PC-3 (cell line): Measurements from ENCODE around the gene WDR45. TPM values are rescaled to one million over a fixed set of nuclear protein-coding genes. Genes with fewer than 3 reads are reported as not detected.

ENCODE experiments used
- ATAC-seq: fragments of 200-7000 bp; cut with Tn5 transposase; 2 replicates; pipeline ENCODE4 v1.9.1; 2020; ENCODE audit warnings: mild to moderate bottlenecking, moderate library complexity
- BruUV-seq: library from RNA; stranded (reverse); fragments of 400-500 nt; replicated peaks from 2 replicates; lab custom pipeline; 2021; lab: Mats Ljungman, UMichigan
- CTCF ChIA-PET: fragments of 300-600 bp; sonication (Branson Sonifier 250); formaldehyde crosslinking; loops from one replicate; lab custom pipeline; 2022; ENCODE audit warnings: antibody characterized with exemption; lab: Charles Lee
- POLR2A ChIA-PET: fragments of 300-600 bp; sonication (Branson Sonifier 250); formaldehyde crosslinking; loops from one replicate; lab custom pipeline; 2022; ENCODE audit warnings: antibody characterized with exemption; ENCODE audit not compliant: unreplicated experiment; lab: Charles Lee
- DNase-seq: peaks from one replicate; pipeline ENCODE4 v3.0.0-alpha.2; 2015
- H2AFZ ChIP-seq: fragments of 300-600 bp; sonication (generic); 2 replicates; pipeline ENCODE4 v1.6.0; 2016; ENCODE audit warnings: antibody characterized with exemption, low read length
- H3F3A ChIP-seq: fragments of 300-600 bp; sonication (generic); one replicate; pipeline ENCODE4 v1.6.0; 2017; ENCODE audit warnings: antibody characterized with exemption, low read length, control low read depth, mild to moderate bottlenecking; ENCODE audit not compliant: unreplicated experiment
- H3K27ac ChIP-seq: fragments of 300-600 bp; sonication (generic); 2 replicates; pipeline ENCODE4 v1.5.1; 2016; ENCODE audit warnings: mild to moderate bottlenecking, low read length
- H3K27me3 ChIP-seq: fragments of 300-600 bp; sonication (generic); 2 replicates; pipeline ENCODE4 v1.6.1; 2016; ENCODE audit warnings: low read length, mixed read lengths
- H3K36me3 ChIP-seq: fragments of 300-600 bp; sonication (generic); 2 replicates; pipeline ENCODE4 v1.6.1; 2016; ENCODE audit warnings: low read depth, mixed run types, low read length, mixed read lengths
- H3K4me1 ChIP-seq: fragments of 300-600 bp; sonication (generic); 2 replicates; pipeline ENCODE4 v1.5.1; 2016; ENCODE audit warnings: low read length; ENCODE audit not compliant: insufficient read depth
- H3K4me2 ChIP-seq: fragments of 300-600 bp; sonication (generic); 2 replicates; pipeline ENCODE4 v1.6.0; 2016; ENCODE audit warnings: low read length
- H3K4me3 ChIP-seq: fragments of 300-600 bp; sonication (generic); 2 replicates; pipeline ENCODE4 v1.5.1; 2016; ENCODE audit warnings: mild to moderate bottlenecking, low read length, mixed read lengths
- H3K79me2 ChIP-seq: fragments of 300-600 bp; sonication (generic); 2 replicates; pipeline ENCODE4 v1.6.1; 2017; ENCODE audit warnings: low read length, mixed read lengths
- H3K9ac ChIP-seq: fragments of 300-600 bp; sonication (generic); 2 replicates; pipeline ENCODE4 v1.6.0; 2016; ENCODE audit warnings: mild to moderate bottlenecking, low read length
- H3K9me2 ChIP-seq: fragments of 300-600 bp; sonication (generic); replicated peaks from 2 replicates; pipeline ENCODE4 v1.6.1; 2016; ENCODE audit warnings: mixed run types, low read length, mixed read lengths
- H3K9me3 ChIP-seq: fragments of 300-600 bp; sonication (generic); 2 replicates; pipeline ENCODE4 v1.6.1; 2016; ENCODE audit warnings: low read length, mixed read lengths
- H4K20me1 ChIP-seq: fragments of 300-600 bp; sonication (generic); 2 replicates; pipeline ENCODE4 v1.6.1; 2016; ENCODE audit warnings: low read length, mixed read lengths
- CTCF ChIP-seq: fragments of 300-600 bp; sonication (generic); conservative IDR thresholded peaks from 2 replicates; pipeline ENCODE4 v1.5.1; 2017; ENCODE audit warnings: antibody characterized with exemption, low read depth, mild to moderate bottlenecking, low read length
- EZH2 ChIP-seq: fragments of 300-600 bp; sonication (generic); IDR thresholded peaks from one replicate; pipeline ENCODE4 v1.6.1; 2017; ENCODE audit warnings: antibody characterized with exemption, mild to moderate bottlenecking, low read length; ENCODE audit not compliant: unreplicated experiment
- EZH2phosphoT487 ChIP-seq: fragments of 300-600 bp; sonication (generic); IDR thresholded peaks from 2 replicates; pipeline ENCODE4 v1.6.1; 2018; ENCODE audit warnings: mild to moderate bottlenecking, antibody characterized with exemption, low read length, borderline replicate concordance
- intact Hi-C: fragments of 100-400 bp; cut with micrococcal nuclease; formaldehyde crosslinking; loops from 2 replicates; pipeline ENCODE4 v1.9.0; 2023
- total RNA-seq: library from RNA; depleted of rRNA; stranded (reverse); fragments of >200 nt; gene quantifications from 2 replicates; pipeline ENCODE4 v1.2.3, GENCODE V29; 2014

Gene WDR45
- total RNA-seq, 1 experiment from 2014 or later: 27.2 TPM

DNA sequence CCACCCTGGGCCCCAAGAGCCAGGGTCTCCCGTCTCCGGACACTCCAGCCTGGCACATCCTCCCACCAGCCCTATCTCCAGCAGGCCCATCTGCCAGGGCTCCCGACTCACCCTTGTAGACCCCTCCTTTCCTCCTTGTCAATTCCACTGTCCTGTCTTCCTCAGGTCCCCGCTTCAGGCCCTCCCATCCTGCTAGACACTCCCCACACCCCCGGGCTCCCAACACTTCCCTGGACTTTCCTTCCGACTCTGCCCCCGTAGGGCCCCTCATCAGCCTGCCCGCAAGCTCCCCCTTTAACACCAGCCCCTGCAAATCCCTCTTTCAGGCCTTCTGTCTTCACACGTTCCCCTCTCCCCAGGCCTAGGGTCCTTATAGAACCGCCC is 7.0 kb downstream of the WDR45 start:
- Histone ChIP-seq H3K27ac (no peak overlapping the region), H3K4me3 (no peak overlapping the region), H3K4me2 (no peak overlapping the region), H3K36me3 (no peaks in the 10 kb centered on the region), H3K4me1 (no peaks in the 10 kb centered on the region), H3K9me3 (no peaks in the 10 kb centered on the region), H3K9ac (no peak overlapping the region), H3K9me2 (no peaks in the 10 kb centered on the region), H4K20me1 (no peaks in the 10 kb centered on the region), H2AFZ (no peak overlapping the region), H3K27me3 (no peaks in the 10 kb centered on the region), H3K79me2 (no peaks in the 10 kb centered on the region), H3F3A (no peaks in the 10 kb centered on the region)
- intact Hi-C loops: no loop called here
- POLR2A ChIA-PET: no interaction called here
- TF ChIP-seq EZH2 (no peak), EZH2phosphoT487 (no peak), CTCF (no peak)
- DNase-seq (no peak), ATAC-seq (no peak)
- BruUV-seq: no TSS peak
- CTCF ChIA-PET: no interaction called here

DNA sequence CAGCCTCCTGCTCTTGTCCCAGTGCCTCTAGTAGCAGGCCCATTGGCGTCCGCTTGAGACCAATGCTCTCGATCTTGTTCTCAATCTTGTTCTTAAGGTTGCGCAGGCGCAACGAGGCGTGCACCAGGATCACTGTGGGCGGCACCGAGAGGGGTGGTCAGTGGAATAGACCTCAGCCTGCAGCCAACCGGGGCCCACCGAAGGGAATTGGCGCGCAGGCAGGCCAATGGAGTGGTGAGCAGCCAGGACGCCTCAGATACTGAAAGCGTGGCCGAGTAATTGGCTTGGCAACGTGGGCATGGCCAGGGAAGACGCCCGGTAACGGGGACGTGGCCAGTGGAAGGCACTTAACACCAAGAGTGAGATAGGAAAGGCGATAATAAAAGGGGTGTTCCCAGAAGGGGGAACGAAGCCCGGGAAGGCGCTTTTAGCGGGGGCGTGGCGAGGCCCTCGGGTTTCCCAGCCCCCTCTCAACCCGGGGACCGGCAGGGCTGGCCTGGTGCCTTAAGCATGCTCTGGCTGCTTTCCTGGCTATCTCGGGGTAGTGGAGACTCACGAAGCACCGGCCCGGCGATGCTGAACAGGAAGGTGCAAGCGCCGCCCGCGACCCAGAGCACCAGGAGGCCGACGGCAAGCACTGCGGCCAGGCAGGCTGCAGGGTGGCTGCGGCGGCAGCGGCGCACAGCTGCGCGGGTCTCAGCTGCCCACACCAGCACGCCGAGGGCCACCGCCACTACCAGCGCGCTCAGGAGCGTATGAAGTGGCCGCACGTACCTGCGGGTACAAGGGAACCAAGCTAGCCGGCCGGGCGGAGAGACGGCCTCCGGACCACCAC is 7.6 kb downstream of the WDR45 start:
- Histone ChIP-seq H3K36me3 (no peaks in the 10 kb centered on the region), H3F3A (no peaks in the 10 kb centered on the region), H3K4me2 (no peak overlapping the region), H3K27me3 (no peaks in the 10 kb centered on the region), H3K4me1 (no peaks in the 10 kb centered on the region), H3K27ac (no peak overlapping the region), H4K20me1 (no peaks in the 10 kb centered on the region), H3K9ac (no peak overlapping the region), H3K4me3 (no peak overlapping the region), H2AFZ (no peak overlapping the region), H3K9me2 (no peaks in the 10 kb centered on the region), H3K79me2 (no peaks in the 10 kb centered on the region), H3K9me3 (no peaks in the 10 kb centered on the region)
- CTCF ChIA-PET: no interaction called here
- BruUV-seq: no TSS peak
- TF ChIP-seq CTCF: no peak
- TF ChIP-seq EZH2phosphoT487: no peak
- no peak for TF ChIP-seq EZH2
- no peak for ATAC-seq
- intact Hi-C loops: no loop called here
- DNase-seq: no peak
- POLR2A ChIA-PET: no interaction called here

GRCh38 chrX:49070988-49071387 is 8.7 kb downstream of the WDR45 start:
- BruUV-seq: no TSS peak
- no peak overlapping the region for H2AFZ ChIP-seq
- ATAC-seq: no peak
- no peaks in the 10 kb centered on the region for H3F3A ChIP-seq
- no peak for DNase-seq
- no peaks in the 10 kb centered on the region for H3K79me2 ChIP-seq
- no peak overlapping the region for H3K27ac ChIP-seq
- no peak overlapping the region for H3K9ac ChIP-seq
- CTCF ChIA-PET: no interaction called here
- POLR2A ChIA-PET: no interaction called here
- no peaks in the 10 kb centered on the region for H3K9me2 ChIP-seq
- no peak for TF ChIP-seq EZH2
- no peak for TF ChIP-seq CTCF
- TF ChIP-seq EZH2phosphoT487: no peak
- no peaks in the 10 kb centered on the region for H3K36me3 ChIP-seq
- H4K20me1 ChIP-seq: no peaks in the 10 kb centered on the region
- H3K4me2 ChIP-seq: no peak overlapping the region
- intact Hi-C loops: no loop called here
- no peak overlapping the region for H3K4me3 ChIP-seq
- no peaks in the 10 kb centered on the region for H3K27me3 ChIP-seq
- H3K9me3 ChIP-seq: no peaks in the 10 kb centered on the region
- H3K4me1 ChIP-seq: no peaks in the 10 kb centered on the region
